CD14-positive monocyte (primary cell): Measurements from ENCODE around the gene FKBP9. TPM values are rescaled to one million over a fixed set of nuclear protein-coding genes. Genes with fewer than 3 reads are reported as not detected.

Source experiments
- DNase-seq, 3 donors: peaks; one replicate each; pipeline ENCODE4 v3.0.0-alpha.2; 2011 to 2022
- H2AFZ ChIP-seq: 2 replicates; pipeline ENCODE4 v1.6.0; 2012; ENCODE audit warnings: mild to moderate bottlenecking, low read depth, low read length, inconsistent platforms; ENCODE audit not compliant: insufficient read depth, poor library complexity, severe bottlenecking
- H3K27ac ChIP-seq, 2 donors: 1 replicate in 1 of 2; 2 replicates in 1 of 2; pipeline ENCODE4 v1.5.1; 2012 to 2013; ENCODE audit warnings: low read length in 2 of 2, control low read depth in 1 of 2, inconsistent platforms in 1 of 2, low read depth in 1 of 2, mild to moderate bottlenecking in 1 of 2
- H3K27me3 ChIP-seq, 2 donors: one replicate each; pipeline versions ENCODE4 v1.6.0 to v1.6.1; 2011 to 2013; ENCODE audit warnings: low read length in 2 of 2; ENCODE audit not compliant: control insufficient read depth in 2 of 2, insufficient read depth in 2 of 2
- H3K36me3 ChIP-seq, 2 donors: replicated peaks in 1 of 2; 1 replicate in 1 of 2; 2 replicates in 1 of 2; pipeline versions ENCODE4 v1.5.1 to v1.6.1; 2012 to 2013; ENCODE audit warnings: low read length in 2 of 2, control low read depth in 1 of 2, inconsistent platforms in 1 of 2, mild to moderate bottlenecking in 1 of 2; ENCODE audit not compliant: insufficient read depth in 2 of 2, control insufficient read depth in 1 of 2
- H3K4me1 ChIP-seq, 2 donors: 1 replicate in 1 of 2; 2 replicates in 1 of 2; pipeline versions ENCODE4 v1.5.1 to v1.6.1; 2012 to 2013; ENCODE audit warnings: low read length in 2 of 2, control low read depth in 1 of 2, inconsistent platforms in 1 of 2, mild to moderate bottlenecking in 1 of 2, moderate library complexity in 1 of 2; ENCODE audit not compliant: insufficient read depth in 2 of 2, control insufficient read depth in 1 of 2
- H3K4me2 ChIP-seq: replicated peaks from 2 replicates; pipeline ENCODE3; 2012; ENCODE audit warnings: low read length, moderate library complexity, mild to moderate bottlenecking; ENCODE audit not compliant: poor library complexity, severe bottlenecking; ENCODE audit errors: extremely low read depth
- H3K4me3 ChIP-seq, 3 experiments: fragments of 200-600 bp in 1 of 3; sonication (generic) in 1 of 3; replicated peaks in 1 of 3; 1 replicate in 2 of 3; 2 replicates in 1 of 3; pipeline ENCODE4 v1.5.1; 2011 to 2013; ENCODE audit warnings: low read length in 3 of 3, mild to moderate bottlenecking in 3 of 3, control low read depth in 2 of 3, low read depth in 2 of 3, inconsistent platforms in 1 of 3, moderate library complexity in 1 of 3
- H3K79me2 ChIP-seq: 2 replicates; pipeline ENCODE4 v1.6.0; 2012; ENCODE audit warnings: mild to moderate bottlenecking, control low read depth, inconsistent platforms, low read length, moderate library complexity; ENCODE audit not compliant: insufficient read depth
- H3K9ac ChIP-seq: 2 replicates; pipeline ENCODE4 v1.6.0; 2017; ENCODE audit warnings: low read length, mild to moderate bottlenecking; ENCODE audit not compliant: insufficient read depth, poor library complexity, severe bottlenecking
- H3K9me3 ChIP-seq, 2 donors: replicated peaks in 1 of 2; 1 replicate in 1 of 2; 2 replicates in 1 of 2; pipeline versions ENCODE4 v1.5.1 to v1.6.1; 2012 to 2013; ENCODE audit warnings: low read length in 2 of 2, control low read depth in 1 of 2; ENCODE audit not compliant: control insufficient read depth in 1 of 2, insufficient read depth in 1 of 2
- H4K20me1 ChIP-seq: 2 replicates; pipeline ENCODE4 v1.6.0; 2012; ENCODE audit warnings: mild to moderate bottlenecking, low read length, control low read depth, moderate library complexity; ENCODE audit not compliant: insufficient read depth
- H3K27ac Mint-ChIP-seq, 7 donors: one replicate each; pipeline ENCODE4 v1.8.0; 2020; ENCODE audit warnings: mild to moderate bottlenecking in 7 of 7, mixed read lengths in 7 of 7, moderate library complexity in 6 of 7, inconsistent platforms in 2 of 7
- H3K27me3 Mint-ChIP-seq, 3 donors: one replicate each; pipeline ENCODE4 v1.8.0; 2021 to 2022; ENCODE audit warnings: low read depth in 3 of 3, mild to moderate bottlenecking in 3 of 3, mixed read lengths in 3 of 3, moderate library complexity in 3 of 3, inconsistent platforms in 1 of 3
- H3K36me3 Mint-ChIP-seq, 2 donors: one replicate each; pipeline ENCODE4 v1.8.0; 2020; ENCODE audit warnings: mixed read lengths in 2 of 2, inconsistent platforms in 1 of 2, mild to moderate bottlenecking in 1 of 2
- H3K4me1 Mint-ChIP-seq: one replicate; pipeline ENCODE4 v1.8.0; 2020; ENCODE audit warnings: mild to moderate bottlenecking, mixed read lengths
- H3K4me3 Mint-ChIP-seq, 2 donors: one replicate each; pipeline ENCODE4 v1.8.0; 2020; ENCODE audit warnings: mild to moderate bottlenecking in 2 of 2, mixed read lengths in 2 of 2, moderate library complexity in 1 of 2
- H3K9me3 Mint-ChIP-seq, 7 donors: one replicate each; pipeline ENCODE4 v1.8.0; 2020 to 2022; ENCODE audit warnings: mixed read lengths in 7 of 7, mild to moderate bottlenecking in 6 of 7, moderate library complexity in 6 of 7, inconsistent platforms in 2 of 7
- WGBS: methylation state at CpG from one replicate; pipeline ENCODE4 v1.1.5; 2013; ENCODE audit warnings: missing lambda C conversion rate; ENCODE audit not compliant: insufficient coverage; 5-methylcytosine and 5-hydroxymethylcytosine counted together
- intact Hi-C, 2 donors: fragments of 100-400 bp; cut with micrococcal nuclease; formaldehyde crosslinking; loops; one replicate each; pipeline versions ENCODE4 v1.15.0 to v1.15.1; 2023
- polyA plus RNA-seq, 3 donors: library from polyadenylated mRNA; depleted of rRNA in 1 of 3; unstranded in 2 of 3; stranded (reverse) in 1 of 3; fragments of 300-500 nt in 2 of 3; fragments of >200 nt in 1 of 3; fragmentation: Illumina TruSeq in 2 of 3; gene quantifications; 1 replicate in 2 of 3; 2 replicates in 1 of 3; pipeline ENCODE4 v1.2.3, GENCODE V29; 2012 to 2021
- TF ChIP-seq, protein P1 (sequence below): fragments of 200-600 bp; IDR thresholded peaks from one replicate; pipeline ENCODE4 v1.8.0; 2022; ENCODE audit warnings: antibody characterized with exemption, mild to moderate bottlenecking

The FKBP9 gene
- polyA plus RNA-seq, 3 donors, result 2.9 to 5.6 (median 4.2) TPM

DNA sequence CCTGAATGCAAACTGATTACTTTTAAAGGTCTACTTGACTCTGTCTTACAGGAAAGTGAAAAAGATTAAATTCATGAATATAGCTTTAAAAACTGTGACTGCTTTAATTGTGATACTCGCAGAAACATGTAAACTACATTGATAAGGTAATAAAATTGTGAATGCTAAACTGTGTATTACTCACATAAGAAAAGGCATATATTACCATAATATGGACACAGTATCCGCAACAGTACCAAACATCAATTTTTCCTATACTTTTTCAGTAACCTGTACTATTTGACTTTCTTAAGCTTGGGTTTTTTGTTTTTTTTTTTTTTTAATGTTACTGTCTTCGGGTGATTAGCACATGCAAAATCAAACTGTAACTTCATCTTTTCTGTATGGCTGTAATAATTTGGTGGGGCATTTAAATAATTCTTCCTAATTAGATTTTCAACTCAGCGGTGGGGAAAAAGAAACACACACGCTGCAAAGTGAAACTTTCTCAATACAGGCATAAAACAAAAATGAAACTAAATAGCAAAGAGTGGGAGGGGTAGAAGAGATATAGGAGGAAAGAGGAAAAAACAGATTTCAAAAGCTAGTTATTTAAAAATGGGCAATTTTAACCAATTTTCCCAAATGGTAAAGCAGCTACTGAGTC is 82.1 kb downstream of the FKBP9 start:
- Histone ChIP-seq H3K4me3 (peak overlapping the region; percentile 44 to 90 (median 79)), H3K79me2 (peaks cover 100% of the 10 kb centered on the region), H3K4me2 (peak overlapping the region; percentile 74), H2AFZ (peak overlapping the region; percentile 12), H3K36me3 (peaks cover 0 to 6% of the 10 kb centered on the region in 2 donors), H3K9ac (peak overlapping the region; percentile 41), H3K27me3 (no peaks in the 10 kb centered on the region), H3K27ac (peak overlapping the region in 1 of 2 donors; percentile 74), H4K20me1 (peaks cover 19% of the 10 kb centered on the region), H3K4me1 (peaks cover 20 to 37% of the 10 kb centered on the region in 2 donors), H3K9me3 (no peaks in the 10 kb centered on the region)
- peak; percentile 6 to 35 (median 28) for DNase-seq
- TF ChIP-seq, protein P1, sequence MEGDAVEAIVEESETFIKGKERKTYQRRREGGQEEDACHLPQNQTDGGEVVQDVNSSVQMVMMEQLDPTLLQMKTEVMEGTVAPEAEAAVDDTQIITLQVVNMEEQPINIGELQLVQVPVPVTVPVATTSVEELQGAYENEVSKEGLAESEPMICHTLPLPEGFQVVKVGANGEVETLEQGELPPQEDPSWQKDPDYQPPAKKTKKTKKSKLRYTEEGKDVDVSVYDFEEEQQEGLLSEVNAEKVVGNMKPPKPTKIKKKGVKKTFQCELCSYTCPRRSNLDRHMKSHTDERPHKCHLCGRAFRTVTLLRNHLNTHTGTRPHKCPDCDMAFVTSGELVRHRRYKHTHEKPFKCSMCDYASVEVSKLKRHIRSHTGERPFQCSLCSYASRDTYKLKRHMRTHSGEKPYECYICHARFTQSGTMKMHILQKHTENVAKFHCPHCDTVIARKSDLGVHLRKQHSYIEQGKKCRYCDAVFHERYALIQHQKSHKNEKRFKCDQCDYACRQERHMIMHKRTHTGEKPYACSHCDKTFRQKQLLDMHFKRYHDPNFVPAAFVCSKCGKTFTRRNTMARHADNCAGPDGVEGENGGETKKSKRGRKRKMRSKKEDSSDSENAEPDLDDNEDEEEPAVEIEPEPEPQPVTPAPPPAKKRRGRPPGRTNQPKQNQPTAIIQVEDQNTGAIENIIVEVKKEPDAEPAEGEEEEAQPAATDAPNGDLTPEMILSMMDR, result no peak
- H3K9me3 Mint-ChIP-seq, result no peaks in the 10 kb centered on the region
- intact Hi-C loops, result no loop called here
- peak overlapping the region; percentile 80 to 89 (median 86) for H3K27ac Mint-ChIP-seq
- WGBS, result no CpG with 5 or more reads among the region's 5 CpGs
- H3K4me1 Mint-ChIP-seq, result peaks cover 31% of the 10 kb centered on the region
- no peaks in the 10 kb centered on the region for H3K27me3 Mint-ChIP-seq
- peaks cover 0 to 2% of the 10 kb centered on the region in 2 donors for H3K36me3 Mint-ChIP-seq
- H3K4me3 Mint-ChIP-seq, result peak overlapping the region; percentile 60 to 91

DNA sequence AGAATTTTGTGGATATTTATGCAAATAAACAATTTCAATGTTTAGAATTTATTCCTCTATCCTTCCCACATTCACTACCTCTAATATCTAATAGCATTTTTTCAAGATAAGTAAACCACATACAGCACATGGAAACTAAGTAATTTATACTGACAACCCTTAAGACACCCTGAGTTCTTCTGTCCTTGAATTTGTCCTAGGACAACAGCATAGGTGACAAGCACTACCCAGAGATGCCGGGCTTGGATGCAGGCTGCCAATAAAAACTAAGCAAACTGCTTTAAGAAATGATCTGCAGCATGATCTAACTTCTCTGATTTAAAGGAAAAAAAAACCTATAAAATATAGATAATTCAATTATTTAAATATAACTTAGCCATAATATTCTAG is 82.7 kb downstream of the FKBP9 start:
- Mint-ChIP-seq H3K27ac (peak overlapping the region; percentile 61 to 89 (median 83)), H3K4me1 (peaks cover 32% of the 10 kb centered on the region), H3K4me3 (peak overlapping the region; percentile 60 to 91), H3K9me3 (no peaks in the 10 kb centered on the region), H3K27me3 (no peaks in the 10 kb centered on the region), H3K36me3 (peaks cover 0 to 2% of the 10 kb centered on the region in 2 donors)
- Histone ChIP-seq H3K4me2 (peak overlapping the region; percentile 74), H4K20me1 (peaks cover 22% of the 10 kb centered on the region), H2AFZ (peak overlapping the region; percentile 12), H3K4me3 (peak overlapping the region; percentile 44 to 90 (median 79)), H3K79me2 (peaks cover 100% of the 10 kb centered on the region), H3K4me1 (peaks cover 20 to 38% of the 10 kb centered on the region in 2 donors), H3K27ac (peak overlapping the region in 1 of 2 donors; percentile 74), H3K9ac (peak overlapping the region; percentile 41), H3K9me3 (no peaks in the 10 kb centered on the region), H3K27me3 (no peaks in the 10 kb centered on the region), H3K36me3 (peaks cover 0 to 6% of the 10 kb centered on the region in 2 donors)
- intact Hi-C loops, result no loop called here
- no CpG with 5 or more reads among the region's 1 CpG for WGBS
- DNase-seq, result no peak
- TF ChIP-seq, protein P1, result no peak
